Measurements from ENCODE around the gene LRRC8A.
"Not testable (repeated sequence)": the region's sequence is repeated elsewhere in the genome, so short reads cannot be mapped to it uniquely, and the experiment has no call there.

Gene LRRC8A

GRCh38 chr9:128870128-128870940, 11.6 kb upstream of the LRRC8A start:
- DNase-seq = no peak

GRCh38 chr9:128870941-128871265, 11.0 kb upstream of the LRRC8A start:
- not testable (repeated sequence) for DNase-seq

- no peak for DNase-seq
Observed at GRCh38 chr9:128877852-128878251, 4.1 kb upstream of the LRRC8A start.

- no peak for DNase-seq
Observed at GRCh38 chr9:128882677-128883603, 1.0 kb downstream of the LRRC8A start.

DNA sequence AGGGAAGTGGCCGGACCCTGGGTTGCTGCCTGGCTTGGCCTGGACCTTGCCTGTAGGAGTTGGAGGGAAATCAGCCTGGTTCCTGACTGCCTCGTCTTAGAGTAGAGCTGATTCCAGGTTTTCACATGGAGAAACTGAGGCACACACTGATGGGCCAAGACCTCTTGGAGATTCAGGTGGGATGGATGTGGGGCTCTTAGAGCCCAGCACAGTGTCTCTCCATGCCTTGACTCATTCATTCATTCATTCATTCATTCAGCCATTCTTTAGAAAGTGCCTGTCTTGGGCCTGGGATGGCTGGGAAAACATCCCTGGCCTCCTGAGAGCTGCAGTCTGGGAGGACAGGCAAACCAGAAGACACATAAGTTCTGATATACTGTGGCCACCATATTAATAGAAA, 2.2 kb downstream of the LRRC8A start:
- no peak for DNase-seq

DNA sequence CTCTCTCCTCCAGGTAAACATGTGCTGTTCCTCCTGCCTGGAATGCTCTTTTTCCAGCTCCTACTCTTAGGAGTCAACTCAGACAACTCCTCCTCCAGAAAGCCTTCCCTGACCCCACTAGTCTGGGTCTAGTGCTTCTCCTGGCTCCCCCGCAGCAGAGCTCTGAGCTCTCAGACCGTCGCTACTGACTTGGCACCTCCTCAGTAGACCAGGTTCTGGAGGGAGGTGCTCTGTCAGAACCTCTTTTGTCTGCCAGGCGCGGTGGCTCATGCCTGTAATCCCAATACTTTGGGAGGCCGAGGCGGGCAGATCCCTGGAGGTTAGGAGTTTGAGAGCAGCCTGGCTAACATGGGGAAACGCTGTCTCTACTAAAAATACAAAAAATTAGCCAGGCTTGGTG, 3.4 kb downstream of the LRRC8A start:
- no peak for DNase-seq

GRCh38 chr9:128885798-128886197, 3.9 kb downstream of the LRRC8A start:
- no peak for DNase-seq

DNA sequence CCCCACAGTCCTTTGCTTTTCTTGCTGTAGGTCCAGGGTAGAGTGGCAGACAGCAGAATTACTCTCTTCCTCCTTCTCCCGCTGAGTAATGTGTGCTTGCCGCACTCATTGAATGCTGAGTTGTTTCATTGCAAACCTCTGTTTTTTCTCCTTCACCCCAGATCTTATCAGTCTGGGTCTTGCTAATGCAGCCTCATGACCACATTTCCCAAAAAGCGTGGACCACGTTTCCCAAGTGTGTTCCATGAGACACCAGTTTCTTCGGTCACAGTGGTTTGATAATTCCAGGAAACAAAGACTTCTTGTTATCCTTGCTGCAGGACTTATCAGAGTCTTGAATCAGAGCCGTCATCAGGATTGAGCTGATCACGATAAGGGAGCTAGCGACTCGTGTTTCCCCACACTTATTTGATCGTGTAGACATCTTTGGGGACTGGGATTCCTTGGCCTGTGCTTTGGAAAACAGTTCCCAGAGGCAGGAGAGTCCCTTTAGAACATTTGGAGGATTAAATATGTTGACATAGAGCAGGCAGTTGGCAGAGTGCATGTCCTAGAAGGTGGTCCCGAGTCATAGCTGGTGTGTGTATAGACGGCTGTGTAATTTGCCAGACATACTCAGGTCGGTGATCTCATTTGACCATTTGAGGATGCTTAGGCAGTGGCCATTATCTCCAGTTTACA, 4.4 kb downstream of the LRRC8A start:
- DNase-seq = no peak

DNA sequence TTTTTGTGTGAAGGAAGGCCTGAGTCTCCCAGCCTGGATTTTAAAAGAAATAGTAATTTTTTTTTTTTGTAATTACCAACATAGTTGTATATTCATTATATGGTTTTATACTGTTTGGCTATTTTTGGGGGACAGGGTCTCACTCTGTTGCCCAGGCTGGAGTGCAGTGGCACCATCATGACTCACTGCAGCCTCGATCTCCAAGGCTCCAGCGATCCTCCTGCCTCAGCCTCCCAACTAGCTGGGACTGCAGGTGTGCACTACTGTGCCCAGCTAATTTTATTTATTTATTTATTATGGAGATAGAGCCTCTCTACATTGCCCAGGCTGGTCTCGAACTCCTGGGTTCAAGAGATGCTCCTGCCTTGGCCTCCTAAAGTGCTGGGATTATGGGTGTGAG, 5.1 kb downstream of the LRRC8A start:
- no peak for DNase-seq

GRCh38 chr9:128887914-128888350, 6.0 kb downstream of the LRRC8A start:
- no peak for DNase-seq

DNA sequence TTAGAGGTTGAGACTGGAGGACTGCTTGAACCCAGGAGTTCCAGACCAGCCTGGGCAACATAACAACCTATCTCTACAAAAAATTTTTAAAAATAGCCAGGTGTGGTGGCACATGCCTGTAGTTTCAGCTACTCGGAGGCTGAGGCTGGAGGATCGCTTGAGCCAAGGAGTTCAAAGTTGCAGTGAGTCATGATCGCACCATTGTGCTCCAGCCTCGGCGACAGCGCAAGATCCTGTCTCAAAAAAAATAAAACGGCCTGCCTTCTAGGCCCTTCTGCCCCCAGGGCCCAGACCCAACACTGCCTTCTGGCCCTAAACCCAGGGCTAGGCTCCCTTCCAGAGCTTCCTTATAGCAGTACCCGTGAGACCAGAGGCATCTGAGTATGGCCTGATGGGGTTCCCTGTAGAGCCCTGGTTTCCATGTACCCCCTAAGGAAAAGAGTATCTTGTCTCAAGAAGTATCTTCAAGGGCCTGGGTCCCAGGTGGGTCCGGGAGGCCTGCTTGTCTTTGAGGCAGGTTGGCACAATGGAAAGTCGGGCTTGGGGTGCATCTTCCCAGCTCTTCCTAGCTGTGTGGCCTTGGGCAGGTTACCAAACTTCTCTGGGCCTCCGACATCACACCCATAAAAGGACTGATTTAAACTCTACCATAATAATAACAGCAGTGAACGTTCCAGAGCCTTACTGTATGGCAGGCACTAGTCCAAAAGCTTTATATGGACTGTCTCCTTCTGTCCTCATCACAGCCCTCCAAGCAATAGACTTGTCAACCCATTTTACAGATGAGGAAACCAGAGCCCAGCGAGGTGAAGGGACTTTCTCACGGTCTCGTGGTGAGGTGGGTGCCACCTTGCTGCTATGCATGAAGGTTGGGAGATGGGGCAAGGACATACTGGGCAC, 9.6 kb downstream of the LRRC8A start:
- no peak for DNase-seq

DNA sequence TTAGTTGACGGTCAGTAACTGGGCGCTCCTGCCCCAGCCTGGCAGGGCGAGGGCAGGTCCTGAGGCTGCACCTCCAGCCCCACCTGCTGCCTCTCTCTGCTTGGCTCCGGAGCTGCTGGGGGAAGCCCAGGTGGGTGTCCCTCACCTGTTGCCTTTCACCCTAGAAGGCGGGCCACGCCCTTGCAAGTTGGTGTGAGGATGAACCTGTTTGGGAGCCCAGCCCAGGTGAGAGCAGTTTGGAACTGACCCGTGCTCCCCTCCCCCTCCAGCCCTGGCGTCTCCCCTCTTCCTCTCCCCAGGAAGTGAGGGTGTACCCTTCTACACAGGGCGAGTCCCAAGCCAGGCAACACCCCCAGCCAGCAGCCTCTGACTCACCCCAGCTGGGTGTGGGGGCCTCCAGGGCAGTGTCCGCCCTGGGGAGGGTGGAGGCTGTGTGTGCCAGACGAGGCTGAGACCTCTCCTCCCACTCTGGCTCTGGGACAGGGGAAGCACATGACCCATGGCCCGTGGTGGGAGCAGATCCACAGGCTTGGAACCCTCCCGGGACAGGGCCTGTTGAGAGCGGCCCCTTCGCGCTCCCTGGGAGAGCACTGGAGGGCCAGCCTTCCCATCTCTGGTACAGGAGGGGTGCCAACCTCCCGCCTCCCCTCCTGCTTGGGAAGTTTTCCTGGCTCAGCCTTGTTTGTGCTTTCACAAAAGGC, 10.4 kb downstream of the LRRC8A start:
- DNase-seq = peak in 1 of 2 donors; percentile 37

DNA sequence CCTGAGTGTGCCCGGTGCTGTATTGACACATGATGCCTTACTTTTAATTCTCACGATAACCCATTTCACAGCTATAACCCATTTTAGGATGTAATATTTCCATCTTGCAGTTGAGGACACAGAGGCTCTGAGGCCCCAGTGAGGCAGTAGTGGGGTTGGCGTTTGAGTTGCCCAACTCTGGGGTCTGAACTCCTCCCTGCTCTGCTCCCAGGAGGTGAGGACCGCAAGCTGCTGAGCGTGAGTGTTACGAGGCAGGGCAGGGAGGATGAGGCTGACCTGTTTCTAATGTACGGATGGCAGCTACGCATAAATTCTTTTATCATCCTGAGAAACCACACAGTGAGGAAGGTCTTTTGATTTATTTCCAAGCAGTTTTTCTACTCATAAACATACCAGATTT, 11.4 kb downstream of the LRRC8A start:
- no peak for DNase-seq

- DNase-seq = peak in 1 of 2 donors; percentile 21
Observed at GRCh38 chr9:128894764-128895163, 12.8 kb downstream of the LRRC8A start.

GRCh38 chr9:128895556-128895955, 13.6 kb downstream of the LRRC8A start:
- DNase-seq = no peak

GRCh38 chr9:128898382-128898781, 16.4 kb downstream of the LRRC8A start:
- no peak for DNase-seq

GRCh38 chr9:128898845-128899565, 17.1 kb downstream of the LRRC8A start:
- DNase-seq = no peak

DNA sequence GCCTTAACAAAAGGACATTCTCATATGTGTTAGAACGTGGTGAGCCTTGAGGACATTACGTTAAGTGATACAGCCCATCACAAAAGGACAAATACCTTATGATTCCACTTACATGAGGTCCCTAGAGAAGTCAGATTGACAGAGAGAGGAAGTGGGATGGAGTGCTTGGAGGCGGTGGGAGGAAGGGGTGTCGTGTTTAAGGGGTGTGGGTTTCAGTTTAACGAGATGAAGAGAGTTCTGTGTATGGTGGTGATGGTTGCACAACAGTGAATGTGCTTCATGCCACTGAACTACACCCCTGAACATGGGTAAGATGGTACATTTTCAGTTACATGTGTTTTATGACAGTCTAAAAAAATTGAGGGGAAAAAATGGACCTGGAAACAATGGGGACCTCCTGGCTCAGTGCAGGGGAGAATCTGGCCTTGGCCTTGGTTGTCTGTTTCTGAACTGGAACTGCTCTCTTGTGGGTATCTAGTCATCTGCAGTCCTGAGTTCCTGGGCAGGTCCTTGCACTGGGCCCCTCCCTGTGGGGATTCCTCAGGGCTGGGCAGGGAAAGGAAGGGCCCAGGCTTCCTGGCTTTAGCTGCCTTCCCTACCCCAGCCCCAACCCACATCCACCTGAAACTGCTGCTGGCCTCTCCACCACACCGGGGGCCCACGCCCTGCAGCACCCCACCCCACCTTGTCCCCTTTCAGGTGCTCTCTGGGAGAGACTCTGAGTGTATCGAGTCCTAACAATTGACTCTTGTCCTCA, 17.8 kb downstream of the LRRC8A start:
- DNase-seq = peak in 1 of 2 donors; percentile 42

DNA sequence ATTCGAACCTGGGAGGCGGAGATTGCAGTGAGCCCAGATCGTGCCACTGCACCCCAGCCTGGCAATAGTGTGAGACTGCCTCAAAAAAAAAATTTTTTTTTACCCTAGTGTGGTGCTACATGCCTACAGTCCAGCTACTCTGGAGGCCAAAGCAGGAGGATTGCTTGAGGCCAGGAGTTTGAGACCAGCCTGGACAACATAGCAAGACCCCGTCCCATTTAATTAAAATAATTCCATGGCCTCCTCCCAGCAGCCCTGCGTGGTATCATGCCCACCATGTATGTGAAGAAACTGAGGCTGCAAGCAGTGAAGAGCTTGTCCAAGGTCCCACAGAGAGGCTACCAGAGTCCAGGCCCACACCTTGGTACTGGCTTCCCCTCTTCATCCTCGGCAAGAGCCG, 19.4 kb downstream of the LRRC8A start:
- DNase-seq = no peak

DNA sequence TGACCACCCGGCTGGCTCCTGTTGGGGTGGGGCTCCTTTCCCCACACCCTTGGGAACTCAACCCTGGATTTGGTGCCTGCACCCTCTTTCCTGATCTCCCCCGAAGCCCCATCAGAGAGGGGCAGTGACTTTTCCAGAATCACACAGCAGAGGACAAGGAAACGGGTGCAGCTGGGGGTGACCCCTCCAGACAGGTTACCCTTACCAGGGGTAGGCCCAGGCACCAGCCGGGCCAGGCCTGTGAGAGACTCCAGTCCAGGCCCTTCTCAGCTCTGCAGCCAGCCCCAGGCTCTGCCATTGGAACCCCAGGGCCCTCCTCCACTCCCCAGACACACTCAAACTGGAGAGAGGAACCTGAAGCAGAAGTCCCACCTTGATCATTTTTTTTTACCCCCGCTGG, 19.9 kb downstream of the LRRC8A start:
- no peak for DNase-seq

Data from CD4-positive, alpha-beta T cell treated with Interleukin-4 for 1 hour (primary cell).